Measurements from ENCODE around the gene XRCC5.
"Not testable (repeated sequence)": the region's sequence is repeated elsewhere in the genome, so short reads cannot be mapped to it uniquely, and the experiment has no call there.

Gene XRCC5

GRCh38 chr2:216205486-216205885, 96.3 kb downstream of the XRCC5 start:
- DNase-seq, result no peak

GRCh38 chr2:216206041-216206703, 97.0 kb downstream of the XRCC5 start:
- no peak for DNase-seq

GRCh38 chr2:216206821-216207220, 97.7 kb downstream of the XRCC5 start:
- DNase-seq, result no peak

- not testable (repeated sequence) for DNase-seq
Observed at GRCh38 chr2:216208661-216209060, 99.5 kb downstream of the XRCC5 start.

- DNase-seq, result no peak
Observed at GRCh38 chr2:216210701-216211540, 101.8 kb downstream of the XRCC5 start.

GRCh38 chr2:216211614-216212145, 102.5 kb downstream of the XRCC5 start:
- DNase-seq, result no peak

- DNase-seq, result no peak
Observed at GRCh38 chr2:216214768-216215167, 105.6 kb downstream of the XRCC5 start.

GRCh38 chr2:216215658-216216390, 106.7 kb downstream of the XRCC5 start:
- no peak for DNase-seq

GRCh38 chr2:216216951-216217903, 108.1 kb downstream of the XRCC5 start:
- no peak for DNase-seq

- no peak for DNase-seq
Observed at GRCh38 chr2:216217904-216218260, 108.7 kb downstream of the XRCC5 start.

- no peak for DNase-seq
Observed at GRCh38 chr2:216219861-216220260, 110.7 kb downstream of the XRCC5 start.

- DNase-seq, result no peak
Observed at GRCh38 chr2:216220976-216221375, 111.8 kb downstream of the XRCC5 start.

- DNase-seq, result no peak
Observed at GRCh38 chr2:216221811-216222210, 112.7 kb downstream of the XRCC5 start.

- DNase-seq, result no peak
Observed at GRCh38 chr2:216222650-216223352, 113.7 kb downstream of the XRCC5 start.

GRCh38 chr2:216224388-216224787, 115.2 kb downstream of the XRCC5 start:
- DNase-seq, result no peak

GRCh38 chr2:216229277-216229914, 120.2 kb downstream of the XRCC5 start:
- no peak for DNase-seq

- no peak for DNase-seq
Observed at GRCh38 chr2:216231867-216232266, 122.7 kb downstream of the XRCC5 start.

- DNase-seq, result no peak
Observed at GRCh38 chr2:216232721-216233120, 123.6 kb downstream of the XRCC5 start.

- no peak for DNase-seq
Observed at GRCh38 chr2:216233281-216233995, 124.3 kb downstream of the XRCC5 start.

- no peak for DNase-seq
Observed at GRCh38 chr2:216234106-216234505, 125.0 kb downstream of the XRCC5 start.

Measured in GF-D8 (cell line).